ENCODE data around the gene SUSD2.

DNA sequence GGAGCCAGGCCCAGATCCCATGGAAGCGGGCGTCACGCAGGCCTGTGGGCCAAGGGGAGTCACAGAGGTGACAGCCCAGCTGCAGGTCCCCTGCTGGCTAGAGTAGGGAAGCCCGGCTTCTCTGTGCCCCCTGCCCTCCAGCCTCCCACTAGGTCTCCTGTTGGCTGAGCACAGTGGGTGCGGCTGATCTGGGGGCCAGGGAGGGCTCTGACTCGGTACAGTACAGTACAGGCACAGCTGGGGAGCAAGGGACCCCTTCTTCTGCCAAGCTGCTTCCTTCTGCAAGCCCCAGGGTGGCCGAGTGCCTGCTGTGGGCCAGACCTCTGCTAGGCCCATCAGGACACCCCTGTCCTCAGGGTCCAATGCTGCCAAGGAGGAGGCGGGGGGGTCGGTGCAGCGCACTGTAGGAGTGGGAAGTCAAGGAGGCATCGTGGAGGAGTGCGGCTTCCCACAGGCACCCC lies 10.1 kb downstream of the SUSD2 start:
- TF ChIP-seq, protein P1, sequence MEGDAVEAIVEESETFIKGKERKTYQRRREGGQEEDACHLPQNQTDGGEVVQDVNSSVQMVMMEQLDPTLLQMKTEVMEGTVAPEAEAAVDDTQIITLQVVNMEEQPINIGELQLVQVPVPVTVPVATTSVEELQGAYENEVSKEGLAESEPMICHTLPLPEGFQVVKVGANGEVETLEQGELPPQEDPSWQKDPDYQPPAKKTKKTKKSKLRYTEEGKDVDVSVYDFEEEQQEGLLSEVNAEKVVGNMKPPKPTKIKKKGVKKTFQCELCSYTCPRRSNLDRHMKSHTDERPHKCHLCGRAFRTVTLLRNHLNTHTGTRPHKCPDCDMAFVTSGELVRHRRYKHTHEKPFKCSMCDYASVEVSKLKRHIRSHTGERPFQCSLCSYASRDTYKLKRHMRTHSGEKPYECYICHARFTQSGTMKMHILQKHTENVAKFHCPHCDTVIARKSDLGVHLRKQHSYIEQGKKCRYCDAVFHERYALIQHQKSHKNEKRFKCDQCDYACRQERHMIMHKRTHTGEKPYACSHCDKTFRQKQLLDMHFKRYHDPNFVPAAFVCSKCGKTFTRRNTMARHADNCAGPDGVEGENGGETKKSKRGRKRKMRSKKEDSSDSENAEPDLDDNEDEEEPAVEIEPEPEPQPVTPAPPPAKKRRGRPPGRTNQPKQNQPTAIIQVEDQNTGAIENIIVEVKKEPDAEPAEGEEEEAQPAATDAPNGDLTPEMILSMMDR (IDR thresholded peaks at IDR 0.05; ENCODE audit: low read depth, low read length): no peak
- TF ChIP-seq EZH2phosphoT487 (IDR thresholded peaks at IDR 0.05; ENCODE audit: low read depth): no peak
